HFF-Myc (cell line): Measurements from ENCODE around the gene DUSP8.
"Not testable (repeated sequence)": the region's sequence is repeated elsewhere in the genome, so short reads cannot be mapped to it uniquely, and the experiment has no call there.

Experiments
- DNase-seq: peaks from one replicate; pipeline ENCODE4 v3.0.0-alpha.2; 2011; ENCODE audit warnings: low read depth; ENCODE audit errors: extremely low read depth
- H3K4me3 ChIP-seq: replicated peaks from 2 replicates; pipeline ENCODE4 v1.5.1; 2011; ENCODE audit warnings: low read depth, mild to moderate bottlenecking, control low read depth, low read length
- CTCF ChIP-seq: IDR thresholded peaks from 2 replicates; pipeline ENCODE4 v1.5.1; 2012; ENCODE audit warnings: mild to moderate bottlenecking, low read depth, low read length, control low read depth; ENCODE audit errors: missing control alignments

Gene DUSP8

GRCh38 chr11:1604181-1604580, 32.1 kb upstream of the DUSP8 start:
- DNase-seq, result no peak
- H3K4me3 ChIP-seq, result no peak overlapping the region
- no peak for TF ChIP-seq CTCF

GRCh38 chr11:1603629-1604028, 31.6 kb upstream of the DUSP8 start:
- TF ChIP-seq CTCF, result no peak
- DNase-seq, result no peak
- no peak overlapping the region for H3K4me3 ChIP-seq

GRCh38 chr11:1601663-1602062, 29.6 kb upstream of the DUSP8 start:
- H3K4me3 ChIP-seq, DNase-seq: not testable (repeated sequence)

GRCh38 chr11:1600626-1601025, 28.6 kb upstream of the DUSP8 start:
- TF ChIP-seq CTCF, result no peak
- no peak overlapping the region for H3K4me3 ChIP-seq
- no peak for DNase-seq

GRCh38 chr11:1598816-1599215, 26.7 kb upstream of the DUSP8 start:
- TF ChIP-seq CTCF, result no peak
- DNase-seq, result no peak
- H3K4me3 ChIP-seq, result no peak overlapping the region

GRCh38 chr11:1598406-1598805, 26.3 kb upstream of the DUSP8 start:
- not testable (repeated sequence) for H3K4me3 ChIP-seq, DNase-seq

- H3K4me3 ChIP-seq, result no peak within 1 kb of the TSS
- no peak for DNase-seq
- no peak for TF ChIP-seq CTCF
Measured at GRCh38 chr11:1597994-1598380, 25.9 kb upstream of the DUSP8 start, which contains the start of gene KRTAP5-2. KRTAP5-2 (minus strand) TSS chr11:1598294; CDS start chr11:1598250, 44 bp downstream.

GRCh38 chr11:1597331-1597993, 25.4 kb upstream of the DUSP8 start:
- H3K4me3 ChIP-seq, result no peak overlapping the region
- no peak for DNase-seq
- TF ChIP-seq CTCF, result no peak

- H3K4me3 ChIP-seq, DNase-seq: not testable (repeated sequence)
Measured at GRCh38 chr11:1596576-1597121, 24.6 kb upstream of the DUSP8 start.

- H3K4me3 ChIP-seq, DNase-seq: not testable (repeated sequence)
Measured at GRCh38 chr11:1595994-1596575, 24.0 kb upstream of the DUSP8 start.
